ENCODE results near the gene PRPS1. TPM values are rescaled to one million over a fixed set of nuclear protein-coding genes. Genes with fewer than 3 reads are reported as not detected.

PRPS1 gene
- total and polyA plus RNA-seq, 2 of the 13 experiments (the other 11 are each of a cell fraction or from before 2014, with no cell fraction given), result 33.7 to 54.4 TPM

DNA sequence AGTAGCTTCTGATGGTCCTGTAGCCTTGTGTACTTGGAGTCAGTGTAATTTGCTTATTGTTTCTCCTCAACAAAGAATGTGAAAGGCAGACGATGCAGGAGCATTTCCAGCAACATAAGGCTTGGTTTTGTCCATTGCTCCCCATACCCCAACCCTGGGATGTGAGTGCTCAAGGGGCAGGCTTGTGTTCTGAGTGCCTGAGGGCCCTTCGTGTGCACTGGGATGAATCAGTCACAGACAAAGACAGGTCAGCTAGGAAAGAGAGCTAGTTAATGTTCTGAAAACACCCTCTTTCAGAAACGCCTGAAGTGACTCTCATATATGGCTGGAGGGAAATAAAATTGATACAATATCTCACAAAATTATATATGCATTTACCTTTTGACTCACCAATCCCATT lies 59.1 kb downstream of the PRPS1 start:
- no TSS peak for BruUV-seq (replicated peaks)
- 0% methylated on average over 2 of the region's 3 CpGs for WGBS (ENCODE audit: low lambda C conversion rate)
- Histone ChIP-seq H3K79me2 (ENCODE audit: insufficient read depth, low read length) (no peaks in the 10 kb centered on the region), H3K36me3 (replicated peaks in 1 of 2; ENCODE audit: control insufficient read depth in 1 of 2, insufficient read depth in 2 of 2, low read length in 2 of 2) (no peaks in the 10 kb centered on the region), H3K4me3 (replicated peaks in 1 of 3; ENCODE audit: insufficient read depth in 1 of 3, low read depth in 2 of 3, low read length in 3 of 3) (no peak overlapping the region), H4K20me1 (ENCODE audit: insufficient read depth, low read length) (no peaks in the 10 kb centered on the region), H3K4me2 (ENCODE audit: low read depth, low read length) (no peak overlapping the region), H3K27me3 (ENCODE audit: control insufficient read depth in 1 of 2, insufficient read depth in 2 of 2, low read length in 2 of 2) (no peaks in the 10 kb centered on the region), H3K9ac (ENCODE audit: insufficient read depth, low read depth, low read length) (no peak overlapping the region), H2AFZ (ENCODE audit: low read length) (no peak overlapping the region), H3K9me3 (ENCODE audit: low read length) (no peaks in the 10 kb centered on the region), H3K27ac (ENCODE audit: extremely low read length, insufficient read depth, low read length) (no peak overlapping the region), H3K4me1 (ENCODE audit: insufficient read depth, low read length) (no peaks in the 10 kb centered on the region)
- POLR2A ChIA-PET, result no interaction called here
- FAIRE-seq (no peak), DNase-seq (ENCODE audit: low spot score) (no peak), ATAC-seq (no peak)
- in situ Hi-C loops (cut with HindIII; ENCODE audit: extremely low pct_ligation_motif_present, low pct_unique_long_range_greater_than_20kb) (no loop called here), intact Hi-C loops (cut with micrococcal nuclease; ENCODE audit: unreplicated experiment) (no loop called here)
- CTCF ChIA-PET (ENCODE audit: low intra/inter-chr PET ratio, low total read pairs), result no interaction called here
- TF ChIP-seq ETV6 (CRISPR knock-in tag; conservative IDR thresholded peaks at IDR 0.05) (no peak), FOXA1 (IDR thresholded peaks at IDR 0.05) (no peak), FOXA1 (CRISPR knock-in tag; IDR thresholded peaks at IDR 0.05) (no peak), SYNCRIP (IDR thresholded peaks at IDR 0.05; ENCODE audit: insufficient read depth, low read depth, low read length) (no peak), BRCA1 (CRISPR knock-in tag; IDR thresholded peaks at IDR 0.05) (no peak), SOX5 (CRISPR knock-in tag; IDR thresholded peaks at IDR 0.05; ENCODE audit: borderline replicate concordance) (no peak), ZNF44 (CRISPR knock-in tag; IDR thresholded peaks at IDR 0.05) (no peak), RFX5 (IDR thresholded peaks at IDR 0.05; ENCODE audit: low read depth, low read length) (no peak), ELF3 (CRISPR knock-in tag; IDR thresholded peaks at IDR 0.05) (no peak), ZNF883 (CRISPR knock-in tag; IDR thresholded peaks at IDR 0.05; ENCODE audit: not compliant biosample characterization) (no peak), ZNF792 (CRISPR knock-in tag; IDR thresholded peaks at IDR 0.05) (no peak), ZFP37 (CRISPR knock-in tag; IDR thresholded peaks at IDR 0.05; ENCODE audit: borderline replicate concordance) (no peak)
- TF ChIP-seq, protein P1, sequence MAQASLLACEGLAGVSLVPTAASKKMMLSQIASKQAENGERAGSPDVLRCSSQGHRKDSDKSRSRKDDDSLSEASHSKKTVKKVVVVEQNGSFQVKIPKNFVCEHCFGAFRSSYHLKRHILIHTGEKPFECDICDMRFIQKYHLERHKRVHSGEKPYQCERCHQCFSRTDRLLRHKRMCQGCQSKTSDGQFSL (CRISPR knock-in tag; IDR thresholded peaks at IDR 0.05), result no peak
- TF ChIP-seq, protein P2, sequence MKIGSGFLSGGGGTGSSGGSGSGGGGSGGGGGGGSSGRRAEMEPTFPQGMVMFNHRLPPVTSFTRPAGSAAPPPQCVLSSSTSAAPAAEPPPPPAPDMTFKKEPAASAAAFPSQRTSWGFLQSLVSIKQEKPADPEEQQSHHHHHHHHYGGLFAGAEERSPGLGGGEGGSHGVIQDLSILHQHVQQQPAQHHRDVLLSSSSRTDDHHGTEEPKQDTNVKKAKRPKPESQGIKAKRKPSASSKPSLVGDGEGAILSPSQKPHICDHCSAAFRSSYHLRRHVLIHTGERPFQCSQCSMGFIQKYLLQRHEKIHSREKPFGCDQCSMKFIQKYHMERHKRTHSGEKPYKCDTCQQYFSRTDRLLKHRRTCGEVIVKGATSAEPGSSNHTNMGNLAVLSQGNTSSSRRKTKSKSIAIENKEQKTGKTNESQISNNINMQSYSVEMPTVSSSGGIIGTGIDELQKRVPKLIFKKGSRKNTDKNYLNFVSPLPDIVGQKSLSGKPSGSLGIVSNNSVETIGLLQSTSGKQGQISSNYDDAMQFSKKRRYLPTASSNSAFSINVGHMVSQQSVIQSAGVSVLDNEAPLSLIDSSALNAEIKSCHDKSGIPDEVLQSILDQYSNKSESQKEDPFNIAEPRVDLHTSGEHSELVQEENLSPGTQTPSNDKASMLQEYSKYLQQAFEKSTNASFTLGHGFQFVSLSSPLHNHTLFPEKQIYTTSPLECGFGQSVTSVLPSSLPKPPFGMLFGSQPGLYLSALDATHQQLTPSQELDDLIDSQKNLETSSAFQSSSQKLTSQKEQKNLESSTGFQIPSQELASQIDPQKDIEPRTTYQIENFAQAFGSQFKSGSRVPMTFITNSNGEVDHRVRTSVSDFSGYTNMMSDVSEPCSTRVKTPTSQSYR (CRISPR knock-in tag; IDR thresholded peaks at IDR 0.05; ENCODE audit: borderline replicate concordance), result no peak
- TF ChIP-seq, protein P3, sequence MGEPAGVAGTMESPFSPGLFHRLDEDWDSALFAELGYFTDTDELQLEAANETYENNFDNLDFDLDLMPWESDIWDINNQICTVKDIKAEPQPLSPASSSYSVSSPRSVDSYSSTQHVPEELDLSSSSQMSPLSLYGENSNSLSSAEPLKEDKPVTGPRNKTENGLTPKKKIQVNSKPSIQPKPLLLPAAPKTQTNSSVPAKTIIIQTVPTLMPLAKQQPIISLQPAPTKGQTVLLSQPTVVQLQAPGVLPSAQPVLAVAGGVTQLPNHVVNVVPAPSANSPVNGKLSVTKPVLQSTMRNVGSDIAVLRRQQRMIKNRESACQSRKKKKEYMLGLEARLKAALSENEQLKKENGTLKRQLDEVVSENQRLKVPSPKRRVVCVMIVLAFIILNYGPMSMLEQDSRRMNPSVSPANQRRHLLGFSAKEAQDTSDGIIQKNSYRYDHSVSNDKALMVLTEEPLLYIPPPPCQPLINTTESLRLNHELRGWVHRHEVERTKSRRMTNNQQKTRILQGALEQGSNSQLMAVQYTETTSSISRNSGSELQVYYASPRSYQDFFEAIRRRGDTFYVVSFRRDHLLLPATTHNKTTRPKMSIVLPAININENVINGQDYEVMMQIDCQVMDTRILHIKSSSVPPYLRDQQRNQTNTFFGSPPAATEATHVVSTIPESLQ (CRISPR knock-in tag; conservative IDR thresholded peaks at IDR 0.05), result no peak
- TF ChIP-seq, protein P4, sequence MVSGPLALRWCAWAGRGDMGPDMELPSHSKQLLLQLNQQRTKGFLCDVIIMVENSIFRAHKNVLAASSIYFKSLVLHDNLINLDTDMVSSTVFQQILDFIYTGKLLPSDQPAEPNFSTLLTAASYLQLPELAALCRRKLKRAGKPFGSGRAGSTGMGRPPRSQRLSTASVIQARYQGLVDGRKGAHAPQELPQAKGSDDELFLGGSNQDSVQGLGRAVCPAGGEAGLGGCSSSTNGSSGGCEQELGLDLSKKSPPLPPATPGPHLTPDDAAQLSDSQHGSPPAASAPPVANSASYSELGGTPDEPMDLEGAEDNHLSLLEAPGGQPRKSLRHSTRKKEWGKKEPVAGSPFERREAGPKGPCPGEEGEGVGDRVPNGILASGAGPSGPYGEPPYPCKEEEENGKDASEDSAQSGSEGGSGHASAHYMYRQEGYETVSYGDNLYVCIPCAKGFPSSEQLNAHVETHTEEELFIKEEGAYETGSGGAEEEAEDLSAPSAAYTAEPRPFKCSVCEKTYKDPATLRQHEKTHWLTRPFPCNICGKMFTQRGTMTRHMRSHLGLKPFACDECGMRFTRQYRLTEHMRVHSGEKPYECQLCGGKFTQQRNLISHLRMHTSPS (CRISPR knock-in tag; IDR thresholded peaks at IDR 0.05; ENCODE audit: low read depth), result no peak

Measured in HepG2 (cell line).